IPS DF 6.9 (cell line): ENCODE results near the gene VAV3.

ENCODE experiments used
- DNase-seq: peaks from one replicate; pipeline ENCODE4 v3.0.0-alpha.2; 2013; ENCODE audit warnings: low read depth, low spot score
- H3K27ac ChIP-seq: one replicate; pipeline ENCODE4 v1.5.1; 2013; ENCODE audit warnings: low read length, control low read depth
- H3K27me3 ChIP-seq: 2 replicates; pipeline ENCODE4 v1.6.1; 2013; ENCODE audit warnings: mild to moderate bottlenecking, low read length; ENCODE audit not compliant: control insufficient read depth, insufficient read depth
- H3K36me3 ChIP-seq: 2 replicates; pipeline ENCODE4 v1.6.1; 2013; ENCODE audit warnings: low read length; ENCODE audit not compliant: control insufficient read depth, insufficient read depth
- H3K4me1 ChIP-seq: 2 replicates; pipeline ENCODE4 v1.6.1; 2013; ENCODE audit warnings: low read length; ENCODE audit not compliant: control insufficient read depth, insufficient read depth
- H3K4me3 ChIP-seq: 2 replicates; pipeline ENCODE4 v1.5.1; 2013; ENCODE audit warnings: mild to moderate bottlenecking, low read length
- H3K9me3 ChIP-seq: 2 replicates; pipeline ENCODE4 v1.6.1; 2013; ENCODE audit warnings: low read length, inconsistent platforms; ENCODE audit not compliant: control insufficient read depth, insufficient read depth
- WGBS: extraction: QIAGEN DNeasy Blood & Tissue Kit; methylation state at CpG from one replicate; pipeline ENCODE4 v1.1.7; 2013; ENCODE audit warnings: mixed read lengths, missing lambda C conversion rate; ENCODE audit not compliant: insufficient read length, insufficient coverage; 5-methylcytosine and 5-hydroxymethylcytosine counted together

VAV3 gene

DNA sequence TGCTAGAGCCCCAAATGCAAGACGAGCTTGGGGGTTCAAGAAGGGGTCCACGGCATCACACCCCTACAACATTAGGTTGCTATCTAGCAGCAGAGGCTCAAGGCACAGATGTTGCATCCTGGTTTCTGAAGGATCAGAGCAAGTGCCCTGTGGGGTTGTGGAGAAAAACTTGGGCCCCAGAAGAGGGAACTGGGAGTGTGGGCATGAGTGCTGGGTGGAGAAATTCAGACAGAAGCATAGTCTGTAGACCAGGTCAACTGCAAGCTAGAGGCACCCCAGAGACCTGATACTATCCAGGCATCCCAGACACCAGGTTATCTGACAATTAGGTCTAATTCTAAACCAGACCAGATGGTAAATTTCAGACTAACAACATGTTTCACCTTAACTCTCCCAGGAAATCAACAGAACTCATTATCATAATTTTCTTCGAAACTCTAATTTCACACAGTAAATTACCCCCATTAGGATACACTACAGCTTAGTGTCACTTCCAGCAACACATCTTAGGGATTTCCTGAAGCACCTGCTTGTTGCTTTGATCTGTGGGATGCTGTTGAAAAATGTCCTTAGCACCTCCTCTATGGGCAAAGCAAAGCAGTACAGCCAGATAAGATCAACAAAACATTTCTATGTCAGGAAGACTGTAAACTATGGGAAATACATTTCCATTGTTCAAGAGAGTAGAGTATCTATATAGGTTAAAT, 179.3 kb downstream of the VAV3 start:
- no peak for DNase-seq
- Histone ChIP-seq H3K36me3 (no peaks in the 10 kb centered on the region), H3K4me3 (no peak overlapping the region), H3K4me1 (no peaks in the 10 kb centered on the region), H3K27ac (no peak overlapping the region), H3K9me3 (no peaks in the 10 kb centered on the region), H3K27me3 (no peaks in the 10 kb centered on the region)
- 100% methylated on average over 1 of the region's 3 CpGs for WGBS

DNA sequence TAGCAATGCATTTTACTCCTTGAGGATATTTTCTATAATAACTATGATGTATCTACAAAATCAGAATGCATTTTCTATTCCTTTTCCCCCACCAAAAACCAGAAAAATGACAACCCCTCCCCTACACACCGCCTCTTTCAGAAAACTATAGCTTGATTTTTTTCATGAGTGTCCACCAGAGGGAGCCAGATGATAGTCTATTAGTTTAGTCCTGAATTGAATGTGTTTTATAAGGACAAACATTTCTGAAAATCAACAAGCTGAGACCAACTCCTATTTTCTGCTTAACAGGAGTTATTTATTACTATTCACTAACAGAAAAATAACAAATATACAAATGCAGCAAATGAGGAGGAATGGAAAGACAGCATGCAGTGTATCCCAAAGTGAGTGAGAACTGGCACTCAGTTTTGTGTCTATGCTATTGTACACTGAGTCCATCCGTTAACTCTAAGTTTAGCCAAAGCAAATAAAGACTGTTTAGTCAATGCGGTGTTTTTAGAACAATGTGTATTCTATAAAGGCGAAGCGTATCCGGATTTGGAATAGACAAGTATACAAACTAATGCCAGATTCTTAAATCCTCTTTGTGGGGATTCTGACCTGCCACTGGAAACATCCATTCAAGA, 182.6 kb downstream of the VAV3 start:
- H3K27ac ChIP-seq, result no peak overlapping the region
- no peak overlapping the region for H3K4me3 ChIP-seq
- no peaks in the 10 kb centered on the region for H3K4me1 ChIP-seq
- no peaks in the 10 kb centered on the region for H3K36me3 ChIP-seq
- WGBS, result no CpG with 5 or more reads among the region's 6 CpGs
- peak; percentile 41 for DNase-seq
- no peaks in the 10 kb centered on the region for H3K27me3 ChIP-seq
- no peaks in the 10 kb centered on the region for H3K9me3 ChIP-seq

DNA sequence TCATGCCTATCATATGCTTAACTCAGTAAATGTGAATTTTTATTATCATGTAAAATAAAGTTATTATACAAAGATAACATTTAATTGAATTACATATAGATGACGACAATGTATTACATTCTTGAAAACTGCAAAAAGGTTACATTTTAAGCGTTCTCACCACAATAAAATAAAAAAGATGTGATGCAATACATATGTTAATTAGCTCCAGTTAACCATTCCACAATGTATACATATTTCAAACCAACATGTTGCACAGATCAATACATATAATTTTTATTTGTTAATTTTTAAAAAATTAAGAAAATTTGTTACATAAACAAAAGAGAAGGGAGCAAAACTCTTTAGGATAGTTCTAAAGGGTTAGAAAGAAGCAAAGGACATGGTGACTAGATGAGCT, 183.7 kb downstream of the VAV3 start:
- no CpG with 5 or more reads among the region's 2 CpGs for WGBS
- no peaks in the 10 kb centered on the region for H3K4me1 ChIP-seq
- DNase-seq, result no peak

DNA sequence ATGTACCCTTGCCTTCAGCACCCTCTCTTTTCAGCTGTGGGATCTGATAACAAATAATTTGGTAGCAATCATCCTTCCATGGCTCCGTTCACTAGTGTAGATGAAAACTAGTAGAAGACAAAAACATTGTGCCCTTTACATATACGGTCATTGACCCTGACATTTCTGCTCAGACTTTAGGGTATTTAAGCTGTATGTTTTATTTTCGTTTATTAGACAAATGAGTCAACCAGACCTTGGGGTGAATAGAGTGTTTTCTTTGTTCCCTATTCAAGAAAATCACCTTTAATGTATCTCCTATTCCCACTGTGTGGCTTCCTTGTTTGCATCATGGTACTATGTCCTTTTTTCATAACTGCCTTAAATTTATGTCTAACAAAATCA, 187.3 kb downstream of the VAV3 start:
- H3K4me3 ChIP-seq, result no peak overlapping the region
- H3K36me3 ChIP-seq, result no peaks in the 10 kb centered on the region
- H3K4me1 ChIP-seq, result no peaks in the 10 kb centered on the region
- no peak overlapping the region for H3K27ac ChIP-seq
- no CpG with 5 or more reads among the region's 3 CpGs for WGBS
- H3K27me3 ChIP-seq, result no peaks in the 10 kb centered on the region
- no peaks in the 10 kb centered on the region for H3K9me3 ChIP-seq
- no peak for DNase-seq

More for the DNA sequence above, 183.7 kb downstream of the VAV3 start:
- Histone ChIP-seq H3K4me3 (no peak overlapping the region), H3K36me3 (no peaks in the 10 kb centered on the region), H3K27ac (no peak overlapping the region), H3K9me3 (no peaks in the 10 kb centered on the region), H3K27me3 (no peaks in the 10 kb centered on the region)

DNA sequence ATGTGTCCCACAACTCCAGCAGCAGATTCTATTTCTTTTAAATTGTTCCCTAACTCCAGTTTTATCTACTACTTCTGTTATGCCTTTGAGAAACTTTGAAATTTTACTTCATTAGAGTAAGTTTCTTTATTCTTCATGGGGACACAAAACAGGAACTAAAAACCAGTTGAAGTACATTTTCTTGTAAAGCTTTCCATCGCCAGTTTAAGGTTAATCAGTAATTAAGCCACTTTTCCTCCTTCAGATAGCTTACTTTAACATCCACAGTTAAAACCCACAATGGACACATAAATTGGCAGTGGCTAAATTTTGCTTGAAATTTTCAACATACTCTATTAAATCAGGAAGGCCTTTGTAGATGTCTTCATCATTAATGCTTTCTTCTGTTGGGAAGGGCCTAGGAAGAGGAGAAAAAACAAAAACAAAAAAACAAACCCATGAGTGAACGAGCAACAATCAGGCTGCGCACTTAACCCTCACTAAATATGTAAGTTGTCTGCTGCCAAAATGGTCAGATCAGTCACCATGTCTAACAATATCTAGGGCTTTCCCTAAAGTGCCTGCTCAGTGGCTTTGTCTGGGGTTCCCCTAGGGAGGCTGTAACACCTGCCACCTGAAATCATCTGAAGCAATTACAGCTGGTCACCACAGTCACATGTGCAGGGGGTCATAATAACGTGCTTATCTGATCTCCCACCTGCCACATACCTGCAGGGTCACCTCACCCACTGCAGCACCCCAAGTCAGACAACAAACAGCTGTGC, 187.9 kb downstream of the VAV3 start:
- no peaks in the 10 kb centered on the region for H3K36me3 ChIP-seq
- no CpG with 5 or more reads among the region's 4 CpGs for WGBS
- no peak for DNase-seq
- H3K4me1 ChIP-seq, result no peaks in the 10 kb centered on the region
- H3K27ac ChIP-seq, result no peak overlapping the region
- no peaks in the 10 kb centered on the region for H3K9me3 ChIP-seq
- H3K27me3 ChIP-seq, result no peaks in the 10 kb centered on the region
- H3K4me3 ChIP-seq, result no peak overlapping the region

DNA sequence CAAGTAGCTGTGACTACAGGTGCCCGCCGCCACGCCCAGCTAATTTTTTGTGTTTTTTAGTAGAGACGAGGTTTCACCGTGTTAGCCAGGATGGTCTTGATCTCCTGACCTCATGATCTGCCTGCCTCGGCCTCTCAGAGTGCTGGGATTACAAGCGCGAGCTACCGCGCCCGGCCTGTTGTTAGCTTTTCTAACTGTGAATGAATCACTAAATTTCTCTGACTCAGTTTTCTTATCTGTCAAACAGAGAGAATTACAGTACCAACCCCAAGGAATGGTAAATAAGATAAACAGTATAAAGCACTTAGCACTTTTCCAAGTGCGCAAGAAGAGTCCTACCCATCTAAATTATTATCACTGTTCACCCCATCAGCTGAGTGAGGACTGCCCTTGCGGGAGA, 193.6 kb downstream of the VAV3 start:
- Histone ChIP-seq H3K36me3 (no peaks in the 10 kb centered on the region), H3K9me3 (no peaks in the 10 kb centered on the region), H3K27ac (no peak overlapping the region), H3K27me3 (no peaks in the 10 kb centered on the region), H3K4me3 (no peak overlapping the region), H3K4me1 (no peaks in the 10 kb centered on the region)
- WGBS, result no CpG with 5 or more reads among the region's 13 CpGs
- no peak for DNase-seq

DNA sequence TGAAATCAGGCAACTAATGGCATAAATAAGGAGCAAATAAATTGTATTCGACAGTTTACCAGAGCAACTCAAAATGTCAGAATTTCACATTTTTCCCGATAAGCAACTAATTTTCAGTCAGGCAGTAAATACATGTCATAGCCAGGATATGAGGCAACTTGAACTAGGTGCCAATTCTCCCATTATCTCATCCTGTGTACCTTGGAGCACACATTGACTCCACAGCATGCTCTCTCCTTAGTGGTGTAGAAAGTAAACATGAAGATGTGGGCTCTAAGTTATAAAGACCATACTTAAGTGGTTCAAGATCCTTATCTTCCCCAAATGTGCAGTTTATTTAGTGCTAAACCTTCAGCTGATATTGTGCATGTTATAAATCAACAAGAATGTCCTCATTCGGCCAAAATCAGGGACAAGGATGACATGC, 197.8 kb downstream of the VAV3 start:
- peaks cover 1% of the 10 kb centered on the region; the same call in 1 of the 2 replicates for H3K4me1 ChIP-seq
- no peak for DNase-seq
- H3K36me3 ChIP-seq, result no peaks in the 10 kb centered on the region
- H3K27ac ChIP-seq, result no peak overlapping the region
- H3K9me3 ChIP-seq, result no peaks in the 10 kb centered on the region
- H3K4me3 ChIP-seq, result no peak overlapping the region
- WGBS, result no CpG with 5 or more reads among the region's 3 CpGs
- H3K27me3 ChIP-seq, result no peaks in the 10 kb centered on the region

DNA sequence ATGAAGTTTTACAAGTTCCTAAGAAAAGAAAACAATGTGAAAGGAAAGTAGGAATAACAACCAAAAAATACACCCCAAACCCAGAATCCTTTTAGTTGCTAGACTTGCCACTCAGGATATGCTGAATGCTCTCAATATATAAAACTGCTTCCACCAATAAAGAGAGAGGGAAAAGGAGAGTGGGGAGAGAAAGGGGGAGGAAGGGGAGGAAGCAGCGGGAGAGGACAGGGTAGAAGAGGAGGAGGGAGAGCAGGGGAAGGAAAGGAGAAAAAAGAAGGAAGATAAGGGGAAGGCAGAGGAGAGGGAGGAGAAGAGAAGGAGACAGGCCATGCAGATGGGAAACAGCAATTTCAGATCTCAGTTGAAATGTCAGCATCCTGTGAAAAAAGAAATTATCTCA, 198.4 kb downstream of the VAV3 start:
- no CpG with 5 or more reads among the region's 1 CpG for WGBS
- Histone ChIP-seq H3K27ac (no peak overlapping the region), H3K36me3 (no peaks in the 10 kb centered on the region), H3K4me3 (no peak overlapping the region), H3K27me3 (no peaks in the 10 kb centered on the region), H3K4me1 (peaks cover 1% of the 10 kb centered on the region; the same call in 1 of the 2 replicates), H3K9me3 (no peaks in the 10 kb centered on the region; the same call in 1 of the 2 replicates)
- DNase-seq, result no peak

DNA sequence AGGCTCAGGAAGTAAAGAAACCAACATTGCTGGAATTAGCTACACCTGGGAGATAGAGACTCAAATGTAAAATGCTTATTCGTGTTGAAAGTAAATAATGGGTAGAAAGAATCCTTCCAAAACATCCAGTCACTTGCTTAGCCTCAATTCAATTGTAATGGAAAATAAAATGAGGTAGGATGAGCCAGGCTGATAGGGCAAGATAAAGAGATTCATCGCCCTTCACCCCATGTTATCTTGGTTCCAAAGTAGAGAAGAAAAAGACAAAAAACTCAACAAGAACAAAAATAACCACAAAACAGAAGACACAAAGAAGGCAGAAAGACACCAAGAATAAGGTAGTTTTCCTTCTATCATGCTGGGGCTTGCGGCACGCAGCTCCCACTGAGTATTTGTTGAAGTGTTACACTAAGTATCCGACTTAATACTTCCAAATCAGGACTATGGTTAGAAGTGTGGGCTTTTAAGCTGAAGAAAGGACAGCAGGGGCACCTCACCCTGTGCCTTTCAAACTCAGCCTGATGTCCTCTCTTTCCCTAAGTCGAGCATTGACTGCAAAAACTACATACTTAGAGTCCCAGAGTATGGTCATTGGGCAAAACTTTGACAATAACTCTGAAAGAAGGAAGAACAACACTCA, 202.1 kb downstream of the VAV3 start:
- no peaks in the 10 kb centered on the region for H3K27me3 ChIP-seq
- H3K4me3 ChIP-seq, result no peak overlapping the region
- H3K27ac ChIP-seq, result no peak overlapping the region
- no peaks in the 10 kb centered on the region; the same call in 1 of the 2 replicates for H3K9me3 ChIP-seq
- no CpG with 5 or more reads among the region's 6 CpGs for WGBS
- DNase-seq, result no peak
- peaks cover 1% of the 10 kb centered on the region; the same call in 1 of the 2 replicates for H3K4me1 ChIP-seq
- H3K36me3 ChIP-seq, result no peaks in the 10 kb centered on the region

DNA sequence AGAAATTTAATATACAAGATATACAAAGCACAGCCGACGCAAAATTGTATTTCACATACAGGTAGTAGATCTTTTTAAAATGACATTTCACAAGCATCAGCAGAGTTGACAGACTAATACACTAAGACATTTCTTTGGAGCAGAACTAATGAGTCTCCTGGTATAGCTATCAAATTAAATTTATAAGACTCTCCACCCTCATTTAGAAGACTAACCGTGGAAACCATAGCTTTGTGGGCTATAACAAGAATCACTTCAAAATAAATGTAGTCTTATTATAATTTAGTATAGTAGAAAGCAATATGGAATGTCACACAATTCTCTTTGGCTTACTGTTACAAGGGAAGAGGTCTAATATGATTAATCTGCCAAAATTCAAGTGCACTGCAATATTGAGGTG, 204.9 kb downstream of the VAV3 start:
- no peaks in the 10 kb centered on the region for H3K36me3 ChIP-seq
- H3K27ac ChIP-seq, result no peak overlapping the region
- no peaks in the 10 kb centered on the region; the same call in 1 of the 2 replicates for H3K9me3 ChIP-seq
- peaks cover 1% of the 10 kb centered on the region; the same call in 1 of the 2 replicates for H3K4me1 ChIP-seq
- WGBS, result no CpG with 5 or more reads among the region's 3 CpGs
- H3K27me3 ChIP-seq, result no peaks in the 10 kb centered on the region
- H3K4me3 ChIP-seq, result no peak overlapping the region
- DNase-seq, result no peak
